ENCODE results near the gene DLGAP1. TPM values are rescaled to one million over a fixed set of nuclear protein-coding genes. Genes with fewer than 3 reads are reported as not detected.
"Not testable (repeated sequence)": the region's sequence is repeated elsewhere in the genome, so short reads cannot be mapped to it uniquely, and the experiment has no call there.

DLGAP1 gene
- polyA plus RNA-seq, 1 of the 3 experiments (the other 2 are of a cell fraction): not detected

- POLR2A ChIA-PET; H3K27ac ChIP-seq (ENCODE audit: low read depth in 2 of 2, low read length in 1 of 2); H4K20me1 ChIP-seq (ENCODE audit: insufficient read depth); H3K27me3 ChIP-seq (ENCODE audit: insufficient read depth); H3K79me2 ChIP-seq (ENCODE audit: insufficient read depth); H3K4me2 ChIP-seq; H3K4me1 ChIP-seq (ENCODE audit: control insufficient read depth in 1 of 2, insufficient read depth in 2 of 2, low read depth in 1 of 2, low read length in 1 of 2); H3F3A ChIP-seq (replicated peaks; ENCODE audit: insufficient read depth); H3K9me2 ChIP-seq; H3K9me3 ChIP-seq; DNase-seq; H3K4me3 ChIP-seq (ENCODE audit: low read depth in 2 of 2, low read length in 1 of 2); H2AFZ ChIP-seq (ENCODE audit: low read depth); H3K9ac ChIP-seq; H3K36me3 ChIP-seq (replicated peaks in 1 of 2; ENCODE audit: control insufficient read depth in 1 of 2, insufficient read depth in 2 of 2, low read length in 1 of 2): not testable (repeated sequence)
- CTCF ChIA-PET: interaction anchor here (1.7 kb wide), 1 partner anchor 10 kb away, joined by 7 read pairs; no protein-coding TSS in a partner anchor
- 53% methylated on average over 5 of the region's 5 CpGs for WGBS (ENCODE audit: low lambda C conversion rate)
- TF ChIP-seq PBX3 (IDR thresholded peaks at IDR 0.05): peak; percentile 58; the same call in 1 of the 2 replicates
- peak; percentile 51; the same call in 1 of the 2 replicates for TF ChIP-seq TEAD4 (IDR thresholded peaks at IDR 0.05; ENCODE audit: borderline replicate concordance, insufficient read depth)
- peak; percentile 70 for TF ChIP-seq TCF12 (IDR thresholded peaks at IDR 0.05)
- TF ChIP-seq JUND (IDR thresholded peaks at IDR 0.05): peak; percentile 38
- TF ChIP-seq EP300 (IDR thresholded peaks at IDR 0.05; ENCODE audit: borderline replicate concordance in 1 of 2, low read depth in 1 of 2, low read length in 1 of 2): peak in 1 of 2 experiments; percentile 48; a peak in 1 of 4 replicates
Measured at GRCh38 chr18:3694030-3694778, 760.9 kb downstream of the DLGAP1 start.

DNA sequence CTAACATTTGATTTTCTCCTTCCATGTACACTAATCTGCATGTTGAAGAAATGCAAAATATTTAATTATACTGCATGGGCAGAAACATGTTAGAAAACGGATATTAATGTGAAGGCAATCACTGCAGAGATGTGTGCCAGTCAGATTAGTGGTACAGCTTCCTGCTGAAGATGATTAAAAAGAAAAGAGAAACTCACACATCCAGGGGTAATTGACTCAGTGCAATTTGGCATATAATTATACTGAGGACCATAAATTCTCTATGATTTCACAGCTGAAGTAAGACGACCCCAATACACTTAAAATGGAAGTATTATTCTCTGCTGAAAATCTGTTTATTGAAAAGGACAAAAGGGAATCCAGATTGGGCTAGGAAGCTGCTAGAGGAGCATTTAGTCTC, 761.7 kb downstream of the DLGAP1 start:
- Histone ChIP-seq H3K36me3 (replicated peaks in 1 of 2; ENCODE audit: control insufficient read depth in 1 of 2, insufficient read depth in 2 of 2, low read length in 1 of 2) (no peaks in the 10 kb centered on the region), H3K27me3 (ENCODE audit: insufficient read depth) (no peaks in the 10 kb centered on the region), H3K4me2 (no peak overlapping the region), H3K9me2 (no peaks in the 10 kb centered on the region), H3K9ac (no peak overlapping the region), H3F3A (replicated peaks; ENCODE audit: insufficient read depth) (peaks cover 14% of the 10 kb centered on the region), H2AFZ (ENCODE audit: low read depth) (no peak overlapping the region), H4K20me1 (ENCODE audit: insufficient read depth) (no peaks in the 10 kb centered on the region), H3K9me3 (no peaks in the 10 kb centered on the region), H3K79me2 (ENCODE audit: insufficient read depth) (no peaks in the 10 kb centered on the region), H3K27ac (ENCODE audit: low read depth in 2 of 2, low read length in 1 of 2) (no peak overlapping the region), H3K4me1 (ENCODE audit: control insufficient read depth in 1 of 2, insufficient read depth in 2 of 2, low read depth in 1 of 2, low read length in 1 of 2) (peaks cover 0 to 9% of the 10 kb centered on the region in 2 experiments; a peak in 3 of 4 replicates), H3K4me3 (ENCODE audit: low read depth in 2 of 2, low read length in 1 of 2) (no peak overlapping the region)
- POLR2A ChIA-PET: no interaction called here
- 53% methylated on average over 2 of the region's 2 CpGs for whole genome bisulfite sequencing (ENCODE audit: low lambda C conversion rate)
- TF ChIP-seq MXI1 (IDR thresholded peaks at IDR 0.05; ENCODE audit: low read depth, low read length) (no peak), RCOR1 (IDR thresholded peaks at IDR 0.05; ENCODE audit: low read length) (no peak), ELF1 (IDR thresholded peaks at IDR 0.05) (no peak), ZBTB33 (IDR thresholded peaks at IDR 0.05; ENCODE audit: borderline replicate concordance, low read depth) (no peak), CHD2 (IDR thresholded peaks at IDR 0.05; ENCODE audit: low read length, partially characterized antibody) (no peak), POLR2AphosphoS5 (IDR thresholded peaks at IDR 0.05; ENCODE audit: low read depth, low read length) (no peak), NRF1 (IDR thresholded peaks at IDR 0.05; ENCODE audit: low read depth, low read length) (no peak), YY1 (IDR thresholded peaks at IDR 0.05; ENCODE audit: low read depth) (no peak)
- TF ChIP-seq, protein P1, sequence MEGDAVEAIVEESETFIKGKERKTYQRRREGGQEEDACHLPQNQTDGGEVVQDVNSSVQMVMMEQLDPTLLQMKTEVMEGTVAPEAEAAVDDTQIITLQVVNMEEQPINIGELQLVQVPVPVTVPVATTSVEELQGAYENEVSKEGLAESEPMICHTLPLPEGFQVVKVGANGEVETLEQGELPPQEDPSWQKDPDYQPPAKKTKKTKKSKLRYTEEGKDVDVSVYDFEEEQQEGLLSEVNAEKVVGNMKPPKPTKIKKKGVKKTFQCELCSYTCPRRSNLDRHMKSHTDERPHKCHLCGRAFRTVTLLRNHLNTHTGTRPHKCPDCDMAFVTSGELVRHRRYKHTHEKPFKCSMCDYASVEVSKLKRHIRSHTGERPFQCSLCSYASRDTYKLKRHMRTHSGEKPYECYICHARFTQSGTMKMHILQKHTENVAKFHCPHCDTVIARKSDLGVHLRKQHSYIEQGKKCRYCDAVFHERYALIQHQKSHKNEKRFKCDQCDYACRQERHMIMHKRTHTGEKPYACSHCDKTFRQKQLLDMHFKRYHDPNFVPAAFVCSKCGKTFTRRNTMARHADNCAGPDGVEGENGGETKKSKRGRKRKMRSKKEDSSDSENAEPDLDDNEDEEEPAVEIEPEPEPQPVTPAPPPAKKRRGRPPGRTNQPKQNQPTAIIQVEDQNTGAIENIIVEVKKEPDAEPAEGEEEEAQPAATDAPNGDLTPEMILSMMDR (IDR thresholded peaks at IDR 0.05): no peak
- CTCF ChIA-PET: interaction anchor here (1.7 kb wide), 1 partner anchor 10 kb away, joined by 7 read pairs; no protein-coding TSS in a partner anchor
- no peak for DNase-seq
